Fibroblast of skin of right quadriceps (primary cell): Measurements from ENCODE around the gene SEMA7A.

Source experiments
- DNase-seq: peaks from one replicate; pipeline ENCODE4 v3.0.0-alpha.2; 2013

The SEMA7A gene

DNA sequence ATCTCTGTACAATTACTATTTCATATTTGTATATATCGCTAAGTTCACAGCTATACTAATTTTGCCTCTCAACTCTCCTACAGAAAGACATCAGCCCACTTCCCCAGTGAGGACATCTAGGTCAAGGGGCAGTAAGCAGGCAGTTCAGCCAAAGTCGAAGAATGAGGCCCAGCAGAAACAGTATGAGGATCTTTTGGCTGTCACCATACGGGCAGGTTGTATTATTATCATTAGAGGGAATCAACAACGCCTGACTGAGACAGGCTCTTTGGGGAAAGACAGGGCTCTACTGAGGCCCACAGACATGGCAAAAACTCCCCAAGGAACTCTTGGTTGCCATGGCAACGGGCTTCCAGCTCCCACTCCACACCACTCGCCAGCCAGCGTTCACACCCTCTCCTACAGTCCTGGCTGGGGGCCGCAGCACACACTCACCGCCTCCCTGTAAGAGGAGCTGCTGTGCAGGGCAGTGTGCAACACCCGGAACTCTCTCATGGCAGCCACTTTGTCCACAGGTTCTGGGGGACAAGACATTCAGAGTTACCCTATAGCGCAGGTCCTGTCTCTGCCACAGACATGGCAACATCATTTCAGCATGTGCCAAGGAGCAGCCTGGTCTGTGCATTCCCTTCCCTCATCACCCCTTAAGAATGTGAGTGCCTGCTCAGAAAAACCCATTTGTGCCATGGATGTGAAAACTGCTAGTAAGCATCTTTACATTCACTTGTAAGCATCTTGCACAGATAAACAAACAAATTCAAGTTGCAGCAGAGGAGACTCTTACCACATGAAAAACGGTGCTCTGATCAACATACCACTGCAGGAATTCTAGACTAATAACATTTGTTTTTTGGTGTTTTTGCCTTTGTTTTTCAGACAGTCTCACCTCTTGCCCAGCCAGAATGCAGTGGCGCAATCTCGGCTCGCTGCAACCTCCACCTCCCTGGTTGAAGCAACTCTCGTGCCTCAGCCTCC is 18.4 kb upstream of the SEMA7A start:
- no peak for DNase-seq

DNA sequence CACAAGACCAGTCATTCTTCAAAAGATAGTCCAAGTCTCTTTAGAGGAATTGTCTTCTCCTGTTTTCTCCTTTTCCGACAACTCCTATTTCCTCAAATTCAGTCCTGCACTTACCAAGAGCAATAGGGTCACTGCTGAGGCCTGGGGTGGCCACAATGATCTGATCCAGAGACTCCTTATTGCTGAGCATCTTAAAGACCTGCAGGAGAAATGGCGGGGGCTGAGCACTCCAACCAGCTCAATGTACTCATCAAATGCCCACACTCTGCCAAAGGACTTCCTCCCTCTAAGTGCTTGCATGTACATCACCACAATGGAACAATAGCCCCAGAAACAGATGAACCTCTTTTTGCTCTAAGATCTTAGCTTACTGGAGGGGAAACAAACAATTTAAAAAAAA is 17.6 kb upstream of the SEMA7A start:
- DNase-seq = no peak

DNA sequence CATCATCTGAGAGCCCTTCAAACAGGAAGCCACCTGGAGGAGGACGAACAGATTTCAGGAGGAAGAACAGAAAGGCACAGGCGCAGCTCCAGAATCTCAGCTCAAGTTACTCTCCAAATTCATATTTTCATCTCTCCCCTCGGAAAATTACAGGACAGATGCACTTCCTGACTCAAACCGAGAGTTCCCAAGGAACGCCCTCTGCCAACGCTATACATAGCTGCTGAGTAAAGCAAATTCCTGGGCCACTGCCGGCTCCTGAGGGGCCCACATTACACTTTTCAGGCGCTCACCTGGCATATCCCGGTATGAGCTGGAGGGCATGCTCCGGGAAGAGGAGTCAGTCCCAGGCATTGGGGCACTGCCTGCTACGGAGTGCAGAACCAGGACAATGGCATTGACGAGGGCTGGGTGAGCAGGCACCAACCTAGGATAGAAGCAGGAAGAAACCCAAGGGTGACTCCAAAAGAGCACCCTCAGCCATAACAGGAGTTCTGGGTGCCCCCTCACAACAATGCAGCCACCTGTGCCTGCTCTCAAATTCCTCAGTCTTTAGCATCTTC is 16.0 kb upstream of the SEMA7A start:
- DNase-seq = no peak

DNA sequence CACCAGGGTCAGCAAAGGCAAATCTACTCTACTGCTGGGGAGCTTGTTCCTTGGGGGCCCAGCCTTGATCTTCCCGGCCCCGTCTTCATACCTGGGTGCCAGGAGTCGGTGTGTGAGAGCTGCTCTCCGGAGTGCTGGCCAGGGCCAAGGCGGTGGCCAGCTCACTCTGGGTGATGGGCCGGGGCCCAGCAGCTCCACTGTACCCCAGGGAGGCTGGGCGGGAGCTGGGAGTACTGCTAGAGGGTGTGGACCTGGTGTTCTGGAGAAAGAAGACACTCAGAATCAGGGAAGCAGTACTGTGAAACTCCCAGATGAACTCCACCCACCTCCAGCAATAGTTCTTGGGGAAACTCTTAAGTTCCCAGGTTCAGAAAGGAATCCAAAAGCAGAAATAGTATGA is 15.3 kb upstream of the SEMA7A start:
- DNase-seq = no peak

DNA sequence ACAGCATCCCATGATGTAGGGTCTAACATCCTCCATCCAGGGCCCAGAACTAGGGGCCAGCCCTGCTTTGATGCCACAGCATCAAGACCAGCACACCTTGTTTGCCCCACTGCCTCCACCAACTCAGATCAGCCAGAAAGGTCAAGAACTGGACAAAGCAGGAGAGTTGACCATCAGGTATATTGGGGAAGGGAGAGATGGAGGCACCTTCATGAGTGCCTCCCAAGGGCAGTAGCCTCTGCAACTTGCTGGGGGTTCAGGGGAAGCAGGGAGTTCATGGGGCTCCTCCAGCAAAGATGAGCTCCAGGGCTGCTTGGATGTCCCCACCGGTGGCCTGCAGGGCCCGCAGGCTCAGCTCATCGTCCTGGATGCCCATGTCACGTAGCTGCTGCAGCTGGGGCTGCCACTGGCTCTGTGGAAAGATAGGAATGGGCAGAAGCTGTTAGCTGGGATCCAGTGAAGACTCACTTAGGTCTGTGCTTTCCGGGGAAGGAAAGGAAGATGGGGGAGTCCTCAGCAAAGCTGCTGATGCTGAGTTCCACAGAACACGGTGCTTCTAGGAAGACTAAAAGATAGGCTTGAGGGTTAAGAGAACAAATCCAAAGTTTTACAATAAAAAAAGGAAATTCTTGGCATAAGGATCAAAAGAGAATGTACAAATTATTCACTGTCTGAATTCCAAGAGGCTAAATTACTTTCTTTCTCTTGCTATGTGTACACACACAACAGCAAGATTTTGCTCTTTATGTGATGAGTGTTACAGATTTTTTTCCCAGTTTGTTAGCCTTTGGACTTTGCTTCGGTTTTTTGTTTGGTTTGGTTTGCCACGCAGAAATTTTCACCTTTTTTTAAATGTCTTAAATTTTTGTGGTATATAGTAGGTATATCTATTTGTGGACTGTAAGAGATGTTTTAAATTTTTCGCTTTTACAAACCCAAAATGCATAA is 12.3 kb upstream of the SEMA7A start:
- no peak for DNase-seq

DNA sequence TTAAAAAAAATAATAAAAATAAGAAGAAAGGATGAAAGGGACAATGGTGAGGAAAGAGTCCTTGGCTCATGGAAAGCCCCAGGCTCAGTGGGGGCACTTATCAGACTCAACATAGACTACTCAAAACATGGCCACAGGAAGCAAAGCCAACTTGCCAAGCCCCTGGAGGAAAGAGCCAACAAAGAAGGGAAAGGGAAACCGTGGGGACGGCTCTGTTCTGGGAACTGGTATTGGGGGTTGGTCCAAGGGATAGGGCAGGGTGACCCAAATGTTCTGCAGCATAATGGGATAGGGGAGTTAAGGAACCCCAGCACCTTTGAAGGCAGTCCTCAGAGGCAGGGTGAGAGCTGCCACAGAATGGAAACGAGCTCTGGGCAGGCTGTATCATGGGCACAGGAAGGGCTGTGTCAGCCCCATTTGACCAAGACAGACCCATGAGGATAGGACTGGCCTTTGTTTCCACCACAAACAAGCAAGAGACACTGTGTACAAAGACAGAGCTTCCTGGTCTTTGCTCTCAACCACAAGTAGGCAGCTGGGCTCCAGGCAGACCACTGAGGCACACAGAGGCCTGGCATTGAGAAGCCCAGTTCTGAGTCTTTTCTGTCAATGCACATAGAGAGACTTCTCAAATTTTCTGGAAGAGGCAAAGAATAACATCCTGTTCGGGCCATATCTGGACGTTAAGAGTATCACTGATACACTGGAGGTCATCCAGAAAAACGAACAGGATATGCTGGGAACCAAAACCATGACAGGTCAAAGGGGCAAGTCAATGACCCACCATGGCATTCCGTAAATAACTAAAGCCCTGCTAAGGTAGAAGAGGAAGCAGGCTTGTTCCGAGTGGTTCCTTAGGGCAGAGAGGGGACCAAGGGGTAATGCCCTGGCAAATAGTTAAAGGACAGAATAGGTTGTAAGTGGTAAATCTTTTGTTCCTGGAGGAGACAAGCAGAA is 10.6 kb upstream of the SEMA7A start:
- DNase-seq = no peak

DNA sequence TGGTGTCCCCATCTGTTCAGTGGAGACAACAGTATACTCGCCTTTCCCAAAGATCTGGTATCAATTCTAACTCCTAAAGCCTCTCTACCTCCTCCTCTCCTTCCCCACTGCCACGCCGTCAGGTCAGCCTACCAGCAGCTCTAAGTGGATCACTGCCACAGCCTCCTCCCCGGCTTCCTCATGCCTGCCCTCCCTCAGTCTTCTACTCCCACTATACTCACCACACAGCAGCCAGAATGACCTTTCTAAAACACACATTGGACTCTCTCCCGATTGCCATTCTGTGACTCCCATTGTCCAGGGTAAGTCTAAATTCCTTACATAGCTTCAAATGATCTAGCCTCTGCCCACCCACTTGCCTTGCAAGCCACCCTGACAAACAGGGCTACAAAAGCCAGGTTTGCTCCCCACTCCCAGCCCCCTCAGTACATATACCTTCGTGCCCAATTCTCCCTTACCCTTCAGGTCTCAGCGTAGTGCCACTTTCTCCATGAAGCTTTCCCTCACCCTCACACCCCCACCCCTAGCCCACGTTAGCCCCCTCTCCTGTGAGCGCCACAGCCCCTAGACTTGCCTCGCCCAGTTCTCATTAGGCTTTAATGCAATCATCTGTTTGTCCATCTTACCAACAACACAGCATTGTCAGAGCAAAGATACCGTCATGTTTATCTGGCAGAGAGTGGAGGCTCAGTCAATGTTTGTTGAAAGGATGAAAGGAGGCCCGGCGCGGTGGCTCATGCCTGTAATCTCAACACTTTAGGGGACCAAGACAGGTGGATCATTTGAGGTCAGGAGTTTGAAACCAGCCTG is 9.5 kb upstream of the SEMA7A start:
- peak; percentile 13 for DNase-seq

DNA sequence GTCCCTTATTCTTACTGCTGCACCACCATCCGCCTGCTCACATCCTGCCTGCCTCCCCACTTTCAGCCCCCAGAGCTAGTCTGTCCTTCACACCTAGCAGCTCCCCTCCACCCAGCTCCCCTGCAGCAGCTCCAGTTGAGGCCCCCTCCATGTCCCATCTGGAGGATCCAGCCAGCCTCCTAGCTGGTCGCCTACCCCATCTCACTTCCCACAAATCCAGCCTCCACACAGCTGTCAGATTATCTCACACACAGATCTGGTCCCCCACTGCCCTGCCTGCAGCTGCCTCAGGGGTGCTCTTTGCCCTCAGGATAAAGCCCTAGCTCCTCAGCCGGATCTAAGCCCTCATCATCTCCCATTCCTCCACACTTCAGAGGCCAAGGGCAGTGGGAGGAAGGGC is 8.8 kb upstream of the SEMA7A start:
- DNase-seq = no peak

DNA sequence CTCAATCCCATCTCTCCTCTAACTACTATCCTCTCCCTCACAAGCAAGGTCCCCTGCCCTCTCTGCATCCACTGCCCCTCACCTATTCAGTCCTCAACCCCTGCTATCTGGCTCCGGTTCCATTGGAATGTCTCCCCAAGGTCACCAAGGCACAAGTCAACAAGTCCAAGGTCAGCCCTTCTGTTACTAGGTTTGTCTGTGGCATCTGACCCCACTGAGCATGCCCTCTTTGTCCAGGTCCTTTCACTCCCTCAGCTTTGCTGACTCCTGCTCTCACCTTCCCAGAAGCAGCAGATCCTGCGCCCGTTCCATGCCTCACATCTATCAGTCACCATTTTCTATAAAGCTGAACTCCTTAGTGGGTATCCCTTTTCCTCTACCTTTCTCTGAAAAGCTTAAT is 8.3 kb upstream of the SEMA7A start:
- no peak for DNase-seq

DNA sequence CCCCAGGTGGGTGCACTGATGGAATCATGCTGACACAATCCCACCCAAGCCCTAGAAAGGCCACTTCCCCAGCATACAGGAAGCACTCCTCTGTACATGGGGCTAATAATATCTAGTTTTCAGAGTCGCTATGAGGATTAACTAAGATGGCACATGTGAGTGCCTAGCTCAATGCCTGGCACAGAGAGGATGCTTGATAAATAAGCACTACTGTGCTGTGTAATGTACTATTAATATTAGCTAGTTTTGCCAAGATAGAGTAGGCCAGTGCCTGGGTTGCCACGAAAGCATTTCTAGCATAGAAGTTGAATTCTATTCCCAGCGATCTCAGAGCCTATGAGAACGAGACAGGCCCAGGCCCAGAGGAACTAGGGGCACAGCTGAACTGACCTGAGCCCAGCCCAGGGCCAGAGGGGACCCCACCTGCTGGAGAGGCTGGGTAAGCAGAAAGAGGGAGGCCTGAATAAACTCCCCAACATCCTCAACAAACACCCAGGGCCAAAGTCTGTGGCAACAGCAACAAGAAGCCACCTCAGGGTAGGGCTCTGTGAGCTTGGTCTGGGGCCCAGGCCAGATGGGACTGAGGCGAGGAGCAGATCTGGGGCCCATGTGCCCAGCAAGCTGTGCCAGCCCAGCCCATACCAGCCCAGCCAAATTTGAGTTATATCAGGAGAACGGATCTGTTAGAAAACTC is 7.6 kb upstream of the SEMA7A start:
- DNase-seq = no peak

DNA sequence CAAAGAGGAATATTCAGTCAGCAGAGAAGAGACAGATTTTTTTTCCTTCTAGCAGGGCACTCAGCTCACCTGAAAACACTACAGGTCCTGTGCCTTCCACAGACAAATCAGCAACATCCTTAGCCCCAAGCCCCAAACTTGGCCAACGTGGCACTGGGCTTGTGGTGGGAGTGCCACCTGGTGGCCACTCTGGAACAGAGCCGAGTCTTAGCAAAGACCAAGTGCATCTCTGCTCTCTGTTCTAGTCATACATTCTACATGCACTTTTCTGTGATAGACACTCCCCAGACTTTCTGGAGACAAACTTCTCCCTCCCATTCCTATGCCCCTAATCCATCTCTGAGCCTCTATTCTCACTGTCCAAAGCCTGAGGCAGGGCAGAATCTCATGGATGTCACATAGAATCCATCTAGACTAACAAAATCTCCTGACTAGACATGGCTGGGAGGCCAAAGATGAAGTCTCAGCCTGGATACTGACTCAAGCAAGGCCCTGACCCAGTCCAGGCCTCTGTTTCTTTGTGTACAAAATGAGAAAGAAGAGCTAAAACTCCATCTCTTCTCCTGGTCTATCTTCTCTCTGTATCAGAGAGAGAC is 5.1 kb upstream of the SEMA7A start:
- DNase-seq = peak; percentile 73

DNA sequence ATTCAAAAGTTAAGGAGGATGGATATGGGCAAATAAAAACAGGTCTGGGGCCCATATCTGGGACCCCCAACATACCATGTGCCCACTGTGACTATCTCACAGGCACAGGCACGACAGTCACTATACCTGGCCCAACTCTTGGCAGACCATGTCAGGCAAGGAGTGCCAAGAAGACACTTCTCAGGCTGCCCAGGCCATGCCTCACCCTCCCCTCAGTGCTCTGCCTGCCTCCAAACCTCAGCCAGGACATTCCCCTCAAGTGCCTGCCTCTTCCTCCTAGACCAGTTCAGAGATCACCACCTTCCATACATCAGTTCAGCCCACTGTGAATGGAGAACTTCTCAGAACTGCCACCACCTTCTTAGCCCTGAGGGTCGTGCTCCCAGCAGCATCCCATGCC is 4.4 kb upstream of the SEMA7A start:
- DNase-seq = no peak

DNA sequence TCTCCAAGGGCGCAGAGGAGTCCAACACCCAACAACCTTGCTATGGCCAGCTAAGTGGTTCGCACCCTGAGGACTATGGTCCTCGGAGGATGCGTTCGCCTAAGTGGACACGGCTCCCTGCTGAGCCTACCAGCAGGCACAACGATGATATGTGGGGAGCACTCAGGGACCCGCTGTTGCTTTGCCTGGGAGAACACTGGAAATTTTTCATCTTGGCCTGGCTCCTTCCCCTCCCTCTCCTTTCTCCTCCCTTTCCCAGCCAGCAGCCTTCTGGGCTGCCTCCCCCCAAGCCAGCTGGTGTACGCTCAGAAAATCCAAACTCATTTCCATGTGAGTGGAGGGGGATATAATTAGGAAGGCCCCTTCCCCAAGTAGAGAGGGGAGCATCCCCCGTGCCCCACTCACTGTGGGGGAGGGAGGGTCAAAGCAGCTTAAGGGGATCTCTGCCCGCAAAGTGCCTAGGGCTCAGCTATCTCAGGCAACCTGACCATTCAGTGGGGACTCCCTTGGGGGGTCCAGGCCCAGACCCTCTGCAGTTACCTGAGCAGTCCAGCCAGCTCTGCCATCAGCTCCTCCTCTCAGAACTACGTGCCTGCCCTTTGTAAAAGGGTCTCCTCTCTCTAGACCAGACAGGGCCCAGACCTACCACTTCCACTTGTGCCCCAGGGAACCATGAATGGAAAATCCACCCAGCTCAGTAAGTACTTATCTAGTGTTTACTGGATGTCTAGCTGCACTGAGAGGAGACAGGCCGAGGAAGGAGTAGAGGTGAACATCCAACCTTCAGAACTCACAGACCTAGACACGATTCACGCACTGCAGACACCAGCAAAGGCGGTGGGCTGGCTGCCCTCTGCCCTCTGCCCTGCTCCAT is 742 bp upstream of the SEMA7A start:
- DNase-seq = peak; percentile 25

DNA sequence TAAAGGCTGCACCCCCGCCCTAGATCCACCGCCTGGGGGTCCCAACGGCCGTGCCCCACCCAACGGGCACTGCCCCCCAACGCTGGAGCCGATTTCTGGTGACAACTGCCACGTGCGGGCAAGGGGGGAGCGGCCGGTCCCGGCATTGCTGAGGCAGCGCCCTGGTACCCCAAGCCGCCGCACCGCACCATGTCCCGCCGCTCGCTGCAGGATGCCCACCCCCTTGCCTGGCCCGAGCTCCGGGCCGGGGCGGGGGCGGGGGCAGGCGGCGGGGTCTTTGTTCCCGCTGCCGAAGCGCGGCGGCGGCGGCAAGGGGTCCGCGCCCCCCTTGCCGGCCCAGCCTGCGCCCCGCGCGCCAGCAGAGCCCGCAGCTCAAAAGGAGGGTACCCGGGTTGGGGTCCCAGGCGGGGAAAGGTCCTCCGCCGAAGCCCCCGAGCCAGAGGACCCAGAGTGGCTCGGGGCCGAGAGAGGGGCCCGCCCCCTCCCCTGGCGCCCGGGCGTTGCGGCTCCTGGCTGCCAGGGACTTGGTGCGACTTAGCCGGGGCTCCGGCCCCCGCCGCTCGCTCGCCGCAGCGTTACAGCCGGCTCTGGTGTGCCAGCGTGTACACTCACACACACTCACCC is 678 bp downstream of the SEMA7A start:
- DNase-seq = no peak

DNA sequence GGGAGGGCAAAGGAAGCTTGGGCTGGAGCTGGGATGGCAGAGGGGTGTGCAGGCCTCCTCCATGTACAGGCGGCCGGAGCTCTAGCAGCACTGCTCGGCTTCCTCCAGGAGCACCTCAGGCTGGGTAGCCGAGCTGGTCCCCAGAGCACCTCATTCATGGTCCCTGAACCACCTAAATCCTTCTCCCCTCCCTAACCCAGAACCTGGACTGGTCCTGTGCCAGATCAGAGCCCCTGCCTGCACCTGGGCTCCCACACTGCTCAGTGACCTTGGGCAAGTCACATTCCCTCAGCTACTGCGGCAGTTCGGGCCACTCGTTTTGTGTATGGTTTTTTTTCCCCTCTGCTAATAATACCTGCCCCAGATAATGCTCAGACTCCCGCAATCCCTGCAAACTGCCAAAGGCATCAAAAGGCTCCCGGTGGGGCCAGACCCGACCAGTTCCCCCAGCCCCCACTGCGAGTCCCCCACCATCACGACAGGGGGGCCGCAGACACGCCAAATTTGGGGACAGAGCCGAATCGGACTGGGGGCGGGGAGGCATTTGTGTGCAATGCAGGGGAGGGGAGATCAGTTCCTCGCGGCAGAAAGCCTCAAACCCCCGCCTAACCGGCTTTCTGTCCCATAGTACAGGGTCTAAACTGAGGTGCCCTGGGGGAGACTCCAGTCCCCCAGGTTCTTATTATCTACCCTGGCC is 1.3 kb downstream of the SEMA7A start:
- no peak for DNase-seq

DNA sequence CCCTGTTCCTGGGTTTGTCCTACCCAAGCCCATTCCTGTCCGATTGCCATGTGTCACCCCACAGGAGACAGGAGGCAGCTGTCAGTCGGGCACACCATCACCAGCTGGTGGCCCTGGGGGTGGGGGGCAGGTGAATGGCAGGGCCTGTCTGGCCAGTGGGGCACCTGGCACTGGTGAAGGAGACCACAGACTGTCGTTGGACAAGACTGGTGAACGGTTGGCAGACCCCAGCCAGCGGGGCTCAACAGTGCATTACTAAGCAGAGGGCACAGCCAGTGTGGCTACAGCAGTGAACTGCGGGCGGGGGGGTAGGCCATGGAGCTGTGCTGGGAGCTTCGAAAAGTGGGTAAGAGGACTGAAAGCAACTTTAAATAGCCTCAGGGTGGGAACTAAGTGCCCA is 2.1 kb downstream of the SEMA7A start:
- no peak for DNase-seq

DNA sequence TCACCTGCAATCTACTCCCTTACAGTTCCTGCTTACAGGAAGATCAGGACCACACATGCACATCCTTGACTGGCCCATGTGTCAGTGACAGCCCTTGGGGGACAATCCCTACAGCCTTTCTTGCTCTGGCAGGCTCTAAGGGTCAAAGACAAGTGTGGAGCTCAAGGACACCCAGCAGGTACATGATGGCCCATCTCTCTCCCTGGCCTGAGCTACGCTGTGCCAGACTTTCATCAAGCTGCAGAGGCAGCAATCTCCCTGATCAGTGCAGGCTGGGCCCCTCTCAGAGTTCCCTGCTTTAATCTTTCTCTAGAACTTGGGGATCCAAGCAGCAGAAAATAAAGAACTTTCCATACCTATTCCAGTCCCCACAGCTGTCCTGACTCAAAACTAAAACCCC is 2.6 kb downstream of the SEMA7A start:
- no peak for DNase-seq

DNA sequence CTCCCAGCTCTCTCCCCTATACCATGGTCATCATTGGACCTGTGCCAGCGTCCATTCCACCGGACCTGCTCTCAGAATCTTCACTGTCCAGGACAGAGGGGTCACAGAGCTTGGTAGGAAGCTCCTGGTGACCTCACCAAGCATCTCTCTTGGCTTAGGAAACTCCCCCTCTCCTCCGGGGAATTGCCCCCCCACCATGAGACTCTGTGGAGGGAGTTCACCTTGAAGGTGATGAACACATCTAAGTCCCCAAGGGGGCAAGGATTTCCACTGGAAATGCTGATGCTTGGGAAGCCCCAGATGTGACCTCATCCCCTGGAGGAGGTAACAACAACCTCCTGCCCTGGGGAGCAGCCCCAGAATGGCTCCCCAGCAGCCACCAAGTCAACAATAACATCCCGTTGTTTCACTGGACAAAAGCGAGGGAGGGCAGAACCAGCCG is 3.2 kb downstream of the SEMA7A start:
- no peak for DNase-seq
